Measurements from ENCODE around the gene TMEM63B.
"Not testable (repeated sequence)": the region's sequence is repeated elsewhere in the genome, so short reads cannot be mapped to it uniquely, and the experiment has no call there.

The TMEM63B gene

GRCh38 chr6:44193307-44193910 is 66.1 kb downstream of the TMEM63B start:
- DNase-seq (ENCODE audit: low read depth): no peak

GRCh38 chr6:44194326-44194725 is 67.0 kb downstream of the TMEM63B start:
- DNase-seq (ENCODE audit: low read depth): no peak

- not testable (repeated sequence) for DNase-seq (ENCODE audit: low read depth)
Measured at GRCh38 chr6:44196351-44196750, 69.0 kb downstream of the TMEM63B start.

- DNase-seq (ENCODE audit: low read depth): no peak
Measured at GRCh38 chr6:44198684-44199083, 71.3 kb downstream of the TMEM63B start.

- DNase-seq (ENCODE audit: low read depth): no peak
Measured at GRCh38 chr6:44199883-44200282, 72.5 kb downstream of the TMEM63B start.

- no peak for DNase-seq (ENCODE audit: low read depth)
Measured at GRCh38 chr6:44201200-44201599, 73.8 kb downstream of the TMEM63B start.

GRCh38 chr6:44201638-44202303 is 74.4 kb downstream of the TMEM63B start:
- no peak for DNase-seq (ENCODE audit: low read depth)

- no peak for DNase-seq (ENCODE audit: low read depth)
Measured at GRCh38 chr6:44202332-44202971, 75.1 kb downstream of the TMEM63B start.

- DNase-seq (ENCODE audit: low read depth): no peak
Measured at GRCh38 chr6:44202972-44203750, 75.8 kb downstream of the TMEM63B start.

GRCh38 chr6:44203955-44204354 is 76.6 kb downstream of the TMEM63B start:
- no peak for DNase-seq (ENCODE audit: low read depth)
